ENCODE results near the gene GLT6D1. TPM values are rescaled to one million over a fixed set of nuclear protein-coding genes. Genes with fewer than 3 reads are reported as not detected.

GLT6D1 gene
- total and polyA plus RNA-seq, 2 of the 8 experiments (the other 6 are each of a cell fraction or from before 2014, with no cell fraction given) = 1.3 to 2.1 TPM

DNA sequence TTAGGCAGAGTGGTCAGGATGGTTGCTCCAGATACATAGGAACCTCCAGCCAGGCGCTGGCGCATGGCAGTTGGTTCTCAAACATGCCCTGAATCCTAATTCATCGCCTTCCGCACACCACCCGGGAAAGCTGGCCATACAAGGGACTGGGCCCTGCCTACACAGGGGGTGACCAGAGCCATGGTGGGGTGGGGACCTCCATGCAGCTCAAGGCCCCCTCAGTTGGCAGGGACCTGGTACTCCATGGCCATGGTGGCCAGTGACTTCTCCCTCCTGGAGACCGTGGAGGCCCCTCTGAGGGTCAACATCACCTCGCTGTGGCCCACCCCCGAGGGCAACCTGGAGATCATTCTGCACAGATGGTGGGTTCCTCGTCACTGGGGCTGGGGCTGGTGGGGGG lies 51.0 kb downstream of the GLT6D1 start:
- no peak overlapping the region for H3K14ac ChIP-seq (ENCODE audit: insufficient read length)
- H3K4me2 ChIP-seq (ENCODE audit: insufficient read depth in 1 of 2, low read depth in 2 of 2, low read length in 2 of 2) = no peak overlapping the region
- H3K27me3 ChIP-seq (replicated peaks in 1 of 4; ENCODE audit: control insufficient read depth in 3 of 4, extremely low read depth in 1 of 4, insufficient read depth in 3 of 4, low read length in 3 of 4) = no peaks in the 10 kb centered on the region
- H3K9me3 ChIP-seq (ENCODE audit: insufficient read depth in 2 of 2, low read depth in 1 of 2, low read length in 1 of 2) = no peaks in the 10 kb centered on the region
- FAIRE-seq (no peak), DNase-seq (ENCODE audit: low read depth in 1 of 2, low spot score in 2 of 2) (peak in 1 of 2 experiments; percentile 31)
- no peak overlapping the region for H2AFZ ChIP-seq (ENCODE audit: low read length)
- H2BK15ac ChIP-seq (ENCODE audit: low read length) = no peak overlapping the region
- no peak overlapping the region for H3K23ac ChIP-seq (ENCODE audit: insufficient read length)
- no peaks in the 10 kb centered on the region for H4K20me1 ChIP-seq (replicated peaks in 1 of 2; ENCODE audit: control insufficient read depth in 1 of 2, insufficient read depth in 2 of 2, low read length in 2 of 2)
- TF ChIP-seq NRF1 (IDR thresholded peaks at IDR 0.05; ENCODE audit: low read depth, low read length) = no peak
- TF ChIP-seq, protein P1, sequence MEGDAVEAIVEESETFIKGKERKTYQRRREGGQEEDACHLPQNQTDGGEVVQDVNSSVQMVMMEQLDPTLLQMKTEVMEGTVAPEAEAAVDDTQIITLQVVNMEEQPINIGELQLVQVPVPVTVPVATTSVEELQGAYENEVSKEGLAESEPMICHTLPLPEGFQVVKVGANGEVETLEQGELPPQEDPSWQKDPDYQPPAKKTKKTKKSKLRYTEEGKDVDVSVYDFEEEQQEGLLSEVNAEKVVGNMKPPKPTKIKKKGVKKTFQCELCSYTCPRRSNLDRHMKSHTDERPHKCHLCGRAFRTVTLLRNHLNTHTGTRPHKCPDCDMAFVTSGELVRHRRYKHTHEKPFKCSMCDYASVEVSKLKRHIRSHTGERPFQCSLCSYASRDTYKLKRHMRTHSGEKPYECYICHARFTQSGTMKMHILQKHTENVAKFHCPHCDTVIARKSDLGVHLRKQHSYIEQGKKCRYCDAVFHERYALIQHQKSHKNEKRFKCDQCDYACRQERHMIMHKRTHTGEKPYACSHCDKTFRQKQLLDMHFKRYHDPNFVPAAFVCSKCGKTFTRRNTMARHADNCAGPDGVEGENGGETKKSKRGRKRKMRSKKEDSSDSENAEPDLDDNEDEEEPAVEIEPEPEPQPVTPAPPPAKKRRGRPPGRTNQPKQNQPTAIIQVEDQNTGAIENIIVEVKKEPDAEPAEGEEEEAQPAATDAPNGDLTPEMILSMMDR (IDR thresholded peaks at IDR 0.05; ENCODE audit: control extremely low read depth in 1 of 3, insufficient read depth in 1 of 3, low read depth in 1 of 3, low read length in 3 of 3) = no peak
- no peak for TF ChIP-seq KDM1A (IDR thresholded peaks at IDR 0.05; ENCODE audit: borderline replicate concordance, low read length)
- ChIA-PET POLR2A (ENCODE audit: partially characterized antibody) (interaction anchor here (1.9 kb wide), 1 partner anchor 12 kb away, joined by 4 read pairs; no protein-coding TSS in a partner anchor), CTCF (ENCODE audit: partially characterized antibody) (interaction anchor here (0.7 to 7.2 kb wide), 2 partner anchors 15 to 94 kb away, joined by 4 to 58 read pairs; no protein-coding TSS in a partner anchor)
- no peak overlapping the region for H3K27ac ChIP-seq (ENCODE audit: low read depth, low read length)
- no peak overlapping the region for H3K4me3 ChIP-seq (ENCODE audit: extremely low read depth in 1 of 4, insufficient read depth in 2 of 4, low read depth in 3 of 4, low read length in 4 of 4)
- no peak overlapping the region for H3K18ac ChIP-seq (ENCODE audit: extremely low read depth, low read length)
- no peak overlapping the region for H2BK12ac ChIP-seq (ENCODE audit: low read depth, low read length)
- no peak overlapping the region for H2BK120ac ChIP-seq (replicated peaks; ENCODE audit: low read depth, low read length)
- no peak overlapping the region for H4K5ac ChIP-seq (ENCODE audit: insufficient read length, low read depth, low read length)
- no peak overlapping the region for H2BK20ac ChIP-seq (ENCODE audit: low read length)
- no peak overlapping the region for H3K4ac ChIP-seq (replicated peaks; ENCODE audit: insufficient read length, low read depth, low read length)
- H2BK5ac ChIP-seq (ENCODE audit: low read depth, low read length) = no peak overlapping the region
- H4K91ac ChIP-seq (replicated peaks; ENCODE audit: insufficient read length, low read length) = no peak overlapping the region
- 87% methylated on average over 9 of the region's 9 CpGs; no CpG with 5 or more reads in 1 of the 2 experiments for WGBS, 2 experiments (ENCODE audit: extremely low coverage in 1 of 2, insufficient coverage in 1 of 2, insufficient read length in 1 of 2, insufficient replicate concordance in 2 of 2, low coverage in 1 of 2, low lambda C conversion rate in 2 of 2, missing lambda C conversion rate in 1 of 2)
- H3K79me1 ChIP-seq (ENCODE audit: low read depth, low read length) = no peaks in the 10 kb centered on the region
- no peak overlapping the region for H4K8ac ChIP-seq (ENCODE audit: extremely low read depth, insufficient read depth, low read length)
- H3K23me2 ChIP-seq (ENCODE audit: low read depth, low read length) = no peaks in the 10 kb centered on the region
- H3K79me2 ChIP-seq (ENCODE audit: control insufficient read depth in 1 of 2, insufficient read depth in 2 of 2, low read length in 2 of 2) = no peaks in the 10 kb centered on the region
- no peaks in the 10 kb centered on the region; a peak in 1 of 7 replicates for H3K4me1 ChIP-seq (replicated peaks in 1 of 4; ENCODE audit: control insufficient read depth in 3 of 4, insufficient read depth in 4 of 4, low read length in 3 of 4)
- no peak overlapping the region for H3K56ac ChIP-seq (replicated peaks; ENCODE audit: insufficient read length, low read depth, low read length)
- H3K9ac ChIP-seq (replicated peaks in 1 of 4; ENCODE audit: extremely low read depth in 1 of 4, low read depth in 3 of 4, low read length in 3 of 4) = no peak overlapping the region
- no peak overlapping the region for H2AK5ac ChIP-seq (ENCODE audit: low read depth, low read length)
- no peaks in the 10 kb centered on the region for H3K36me3 ChIP-seq (ENCODE audit: control insufficient read depth in 2 of 4, insufficient read depth in 4 of 4, low read length in 3 of 4)

All from H1 (cell line).